Measurements from ENCODE around the gene LRRC66.
A peak's percentile ranks its signal among the peaks of the same experiment; 100 is the strongest.

Gene LRRC66

GRCh38 chr4:52049266-52049665, 29.1 kb upstream of the LRRC66 start:
- Histone ChIP-seq H2AFZ (ENCODE audit: low read length, unreplicated experiment) (no peak overlapping the region), H3K4me1 (ENCODE audit: control insufficient read depth, insufficient read depth, low read length, unreplicated experiment) (no peaks in the 10 kb centered on the region), H3K4me3 (ENCODE audit: low read depth, low read length) (no peak overlapping the region), H3K27ac (ENCODE audit: low read depth, low read length) (no peak overlapping the region), H3K27me3 (ENCODE audit: insufficient read depth, low read length) (peaks cover 43% of the 10 kb centered on the region), H3K36me3 (ENCODE audit: insufficient read depth, low read length) (no peaks in the 10 kb centered on the region), H3K79me2 (ENCODE audit: control insufficient read depth, insufficient read depth, low read length, unreplicated experiment) (no peaks in the 10 kb centered on the region)

DNA sequence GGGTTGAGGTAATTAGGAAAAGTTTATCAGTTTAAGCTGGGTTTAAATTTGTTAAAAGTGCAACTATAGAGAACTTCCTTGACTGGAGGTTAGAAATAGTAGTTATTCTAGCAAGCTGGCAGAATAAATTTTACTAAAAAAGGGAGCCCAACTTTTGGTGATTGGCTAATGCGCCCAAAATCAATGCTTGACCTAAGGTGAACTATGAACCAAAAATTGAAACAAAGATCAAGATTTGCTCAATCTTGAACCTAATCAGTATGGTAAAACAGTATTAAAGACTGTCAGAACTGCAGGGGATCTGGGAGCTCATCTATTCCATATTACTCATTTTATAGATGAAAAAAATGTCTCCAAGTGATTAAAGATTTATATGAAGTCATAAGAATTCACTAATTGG, 24.9 kb upstream of the LRRC66 start:
- H3K36me3 ChIP-seq (ENCODE audit: insufficient read depth, low read length) = no peaks in the 10 kb centered on the region
- H3K4me1 ChIP-seq (ENCODE audit: control insufficient read depth, insufficient read depth, low read length, unreplicated experiment) = no peaks in the 10 kb centered on the region
- no peak overlapping the region for H2AFZ ChIP-seq (ENCODE audit: low read length, unreplicated experiment)
- no peak overlapping the region for H3K4me3 ChIP-seq (ENCODE audit: low read depth, low read length)
- no peak overlapping the region for H3K27ac ChIP-seq (ENCODE audit: low read depth, low read length)
- no peaks in the 10 kb centered on the region for H3K79me2 ChIP-seq (ENCODE audit: control insufficient read depth, insufficient read depth, low read length, unreplicated experiment)
- peaks cover 63% of the 10 kb centered on the region for H3K27me3 ChIP-seq (ENCODE audit: insufficient read depth, low read length)

GRCh38 chr4:52038103-52038912, 18.1 kb upstream of the LRRC66 start, which contains the start of gene SGCB:
Gene SGCB, minus strand, starts transcription at chr4:52038299. Its CDS starts 40 bp downstream, at chr4:52038259.
- H3K27ac ChIP-seq (ENCODE audit: low read depth, low read length) = no peak within 1 kb of the TSS

GRCh38 chr4:52037689-52038102, 17.5 kb upstream of the LRRC66 start:
- H3K79me2 ChIP-seq (ENCODE audit: control insufficient read depth, insufficient read depth, low read length, unreplicated experiment) = peaks cover 47% of the 10 kb centered on the region
- peaks cover 12% of the 10 kb centered on the region for H3K4me1 ChIP-seq (ENCODE audit: control insufficient read depth, insufficient read depth, low read length, unreplicated experiment)
- peak overlapping the region; percentile 78 for H2AFZ ChIP-seq (ENCODE audit: low read length, unreplicated experiment)
- H3K36me3 ChIP-seq (ENCODE audit: insufficient read depth, low read length) = no peaks in the 10 kb centered on the region
- peak overlapping the region; percentile 99 for H3K4me3 ChIP-seq (ENCODE audit: low read depth, low read length)
- peaks cover 28% of the 10 kb centered on the region for H3K27me3 ChIP-seq (ENCODE audit: insufficient read depth, low read length)
- no peak overlapping the region for H3K27ac ChIP-seq (ENCODE audit: low read depth, low read length)

More at GRCh38 chr4:52038103-52038912, 18.1 kb upstream of the LRRC66 start, which contains the start of gene SGCB:
- Histone ChIP-seq H3K79me2 (ENCODE audit: control insufficient read depth, insufficient read depth, low read length, unreplicated experiment) (peaks cover 42% of the 10 kb centered on the region), H3K36me3 (ENCODE audit: insufficient read depth, low read length) (no peaks in the 10 kb centered on the region), H3K4me3 (ENCODE audit: low read depth, low read length) (peak within 1 kb of the TSS; percentile 99), H3K4me1 (ENCODE audit: control insufficient read depth, insufficient read depth, low read length, unreplicated experiment) (peaks cover 12% of the 10 kb centered on the region), H2AFZ (ENCODE audit: low read length, unreplicated experiment) (peak within 1 kb of the TSS; percentile 94), H3K27me3 (ENCODE audit: insufficient read depth, low read length) (peaks cover 33% of the 10 kb centered on the region)

DNA sequence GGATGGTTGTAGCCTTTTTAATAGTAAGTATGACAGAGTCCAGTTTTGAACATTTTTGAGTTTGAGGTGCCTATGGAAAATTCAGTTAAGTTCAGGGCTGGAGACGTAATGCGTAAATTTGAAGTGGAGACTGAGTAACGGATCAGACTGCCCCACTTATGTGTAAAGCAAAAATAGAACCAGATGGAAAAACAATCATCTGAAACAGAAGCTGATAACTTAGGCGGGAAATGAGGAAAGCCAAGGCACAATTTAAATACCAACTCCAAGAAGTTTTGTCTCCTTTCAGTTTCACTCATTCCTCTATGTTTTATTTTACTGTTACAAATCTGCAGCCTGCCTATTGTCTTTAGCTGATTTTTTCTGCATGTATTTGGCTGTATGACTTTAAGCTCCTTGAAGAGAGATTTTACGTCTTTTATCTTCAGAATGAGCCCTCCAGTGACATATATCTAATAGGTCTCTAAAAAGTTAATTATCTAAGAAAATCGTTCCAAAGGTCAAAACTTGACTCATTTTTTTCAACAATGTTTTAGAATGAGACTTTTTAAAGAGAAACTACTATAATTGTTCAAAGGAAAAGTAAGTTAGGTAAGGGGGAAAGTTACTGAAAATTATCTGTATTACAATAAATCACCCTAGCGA, 16.8 kb upstream of the LRRC66 start:
- Histone ChIP-seq H3K27ac (ENCODE audit: low read depth, low read length) (no peak overlapping the region), H3K4me3 (ENCODE audit: low read depth, low read length) (peak overlapping the region; percentile 99), H3K4me1 (ENCODE audit: control insufficient read depth, insufficient read depth, low read length, unreplicated experiment) (peaks cover 12% of the 10 kb centered on the region), H3K36me3 (ENCODE audit: insufficient read depth, low read length) (0 out of 2 replicates have a peak, but pooled peaks cover under 1% of the 10 kb centered on the region), H3K79me2 (ENCODE audit: control insufficient read depth, insufficient read depth, low read length, unreplicated experiment) (peaks cover 49% of the 10 kb centered on the region), H2AFZ (ENCODE audit: low read length, unreplicated experiment) (peak overlapping the region; percentile 78), H3K27me3 (ENCODE audit: insufficient read depth, low read length) (peaks cover 21% of the 10 kb centered on the region)

- H3K4me3 ChIP-seq (ENCODE audit: low read depth, low read length) = no peak overlapping the region
- H3K36me3 ChIP-seq (ENCODE audit: insufficient read depth, low read length) = peaks cover 5% of the 10 kb centered on the region; the same call in 1 of the 2 replicates
- no peak overlapping the region for H2AFZ ChIP-seq (ENCODE audit: low read length, unreplicated experiment)
These were observed 15.0 kb upstream of the LRRC66 start for GRCh38 chr4:52035190-52035589.

GRCh38 chr4:52032005-52032404, 11.8 kb upstream of the LRRC66 start:
- peaks cover 39% of the 10 kb centered on the region for H3K79me2 ChIP-seq (ENCODE audit: control insufficient read depth, insufficient read depth, low read length, unreplicated experiment)
- H3K36me3 ChIP-seq (ENCODE audit: insufficient read depth, low read length) = peaks cover 23% of the 10 kb centered on the region
- peaks cover 23% of the 10 kb centered on the region for H3K4me1 ChIP-seq (ENCODE audit: control insufficient read depth, insufficient read depth, low read length, unreplicated experiment)
- no peak overlapping the region for H3K27ac ChIP-seq (ENCODE audit: low read depth, low read length)
- H3K4me3 ChIP-seq (ENCODE audit: low read depth, low read length) = no peak overlapping the region
- no peaks in the 10 kb centered on the region for H3K27me3 ChIP-seq (ENCODE audit: insufficient read depth, low read length)
- H2AFZ ChIP-seq (ENCODE audit: low read length, unreplicated experiment) = no peak overlapping the region

More at GRCh38 chr4:52035190-52035589, 15.0 kb upstream of the LRRC66 start:
- Histone ChIP-seq H3K27ac (ENCODE audit: low read depth, low read length) (no peak overlapping the region), H3K27me3 (ENCODE audit: insufficient read depth, low read length) (peaks cover 4% of the 10 kb centered on the region), H3K4me1 (ENCODE audit: control insufficient read depth, insufficient read depth, low read length, unreplicated experiment) (peaks cover 12% of the 10 kb centered on the region), H3K79me2 (ENCODE audit: control insufficient read depth, insufficient read depth, low read length, unreplicated experiment) (peaks cover 49% of the 10 kb centered on the region)

- Histone ChIP-seq H3K27ac (ENCODE audit: low read depth, low read length) (peak overlapping the region; percentile 45; the same call in 1 of the 2 replicates), H3K4me3 (ENCODE audit: low read depth, low read length) (no peak overlapping the region), H3K36me3 (ENCODE audit: insufficient read depth, low read length) (peaks cover 35% of the 10 kb centered on the region), H3K4me1 (ENCODE audit: control insufficient read depth, insufficient read depth, low read length, unreplicated experiment) (peaks cover 11% of the 10 kb centered on the region), H3K27me3 (ENCODE audit: insufficient read depth, low read length) (no peaks in the 10 kb centered on the region), H3K79me2 (ENCODE audit: control insufficient read depth, insufficient read depth, low read length, unreplicated experiment) (peaks cover 11% of the 10 kb centered on the region), H2AFZ (ENCODE audit: low read length, unreplicated experiment) (no peak overlapping the region)
These were observed 8.8 kb upstream of the LRRC66 start for GRCh38 chr4:52028970-52029369.

- Histone ChIP-seq H3K27me3 (ENCODE audit: insufficient read depth, low read length) (no peaks in the 10 kb centered on the region), H3K4me3 (ENCODE audit: low read depth, low read length) (no peak overlapping the region), H2AFZ (ENCODE audit: low read length, unreplicated experiment) (no peak overlapping the region), H3K79me2 (ENCODE audit: control insufficient read depth, insufficient read depth, low read length, unreplicated experiment) (no peaks in the 10 kb centered on the region), H3K36me3 (ENCODE audit: insufficient read depth, low read length) (peaks cover 12% of the 10 kb centered on the region), H3K4me1 (ENCODE audit: control insufficient read depth, insufficient read depth, low read length, unreplicated experiment) (peaks cover 14% of the 10 kb centered on the region), H3K27ac (ENCODE audit: low read depth, low read length) (no peak overlapping the region)
These were observed 2.3 kb downstream of the LRRC66 start for GRCh38 chr4:52017814-52018213.

DNA sequence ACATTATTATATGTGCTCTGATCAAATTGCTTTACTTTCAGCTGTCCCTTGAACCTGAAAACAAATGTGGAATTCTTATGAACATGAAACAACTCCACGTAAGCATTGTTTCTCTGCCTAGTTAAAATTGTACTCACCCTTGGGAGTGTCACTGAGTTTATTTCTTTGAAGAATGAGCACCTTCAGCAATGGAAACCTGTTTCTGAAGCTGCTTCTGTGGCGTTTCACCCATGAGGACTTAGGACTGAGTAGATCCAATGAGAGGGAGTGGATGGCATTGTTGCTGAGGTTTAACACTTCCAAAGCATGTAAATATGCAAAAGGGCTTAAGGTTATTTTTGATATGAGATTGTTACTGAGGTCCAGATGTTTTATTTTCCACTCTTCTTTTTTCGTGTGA, 3.2 kb downstream of the LRRC66 start:
- no peak overlapping the region for H3K27ac ChIP-seq (ENCODE audit: low read depth, low read length)
- H3K4me1 ChIP-seq (ENCODE audit: control insufficient read depth, insufficient read depth, low read length, unreplicated experiment) = peaks cover 14% of the 10 kb centered on the region
- H2AFZ ChIP-seq (ENCODE audit: low read length, unreplicated experiment) = no peak overlapping the region
- H3K4me3 ChIP-seq (ENCODE audit: low read depth, low read length) = no peak overlapping the region
- no peaks in the 10 kb centered on the region for H3K79me2 ChIP-seq (ENCODE audit: control insufficient read depth, insufficient read depth, low read length, unreplicated experiment)
- H3K27me3 ChIP-seq (ENCODE audit: insufficient read depth, low read length) = no peaks in the 10 kb centered on the region
- H3K36me3 ChIP-seq (ENCODE audit: insufficient read depth, low read length) = peaks cover 4% of the 10 kb centered on the region; the same call in 1 of the 2 replicates

Measured in ACC112 (cell line).